ENCODE measurements around the gene TP53I13.

The TP53I13 gene

DNA sequence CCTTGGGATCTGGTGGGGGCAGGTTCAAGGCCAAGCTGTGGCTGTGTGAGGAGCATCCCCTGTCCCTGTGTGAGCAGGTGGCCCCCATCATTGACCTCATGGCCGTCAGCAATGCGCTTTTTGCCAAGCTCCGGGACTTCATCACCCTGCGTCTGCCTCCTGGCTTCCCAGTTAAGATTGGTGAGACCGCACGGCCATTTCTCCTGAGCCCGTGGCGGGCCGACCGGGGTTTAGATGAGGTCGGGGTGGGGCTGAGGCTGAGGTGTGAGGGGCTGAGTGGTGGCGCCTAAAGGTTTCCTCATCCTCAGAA, 43.5 kb downstream of the TP53I13 start:
- Histone ChIP-seq H3K27ac (no peak overlapping the region), H3K4me3 (ENCODE audit: low read depth, low read length) (no peak overlapping the region), H3K27me3 (replicated peaks) (no peaks in the 10 kb centered on the region), H3K36me3 (replicated peaks) (no peaks in the 10 kb centered on the region)
- DNase-seq, result no peak
- TF ChIP-seq, protein P1, sequence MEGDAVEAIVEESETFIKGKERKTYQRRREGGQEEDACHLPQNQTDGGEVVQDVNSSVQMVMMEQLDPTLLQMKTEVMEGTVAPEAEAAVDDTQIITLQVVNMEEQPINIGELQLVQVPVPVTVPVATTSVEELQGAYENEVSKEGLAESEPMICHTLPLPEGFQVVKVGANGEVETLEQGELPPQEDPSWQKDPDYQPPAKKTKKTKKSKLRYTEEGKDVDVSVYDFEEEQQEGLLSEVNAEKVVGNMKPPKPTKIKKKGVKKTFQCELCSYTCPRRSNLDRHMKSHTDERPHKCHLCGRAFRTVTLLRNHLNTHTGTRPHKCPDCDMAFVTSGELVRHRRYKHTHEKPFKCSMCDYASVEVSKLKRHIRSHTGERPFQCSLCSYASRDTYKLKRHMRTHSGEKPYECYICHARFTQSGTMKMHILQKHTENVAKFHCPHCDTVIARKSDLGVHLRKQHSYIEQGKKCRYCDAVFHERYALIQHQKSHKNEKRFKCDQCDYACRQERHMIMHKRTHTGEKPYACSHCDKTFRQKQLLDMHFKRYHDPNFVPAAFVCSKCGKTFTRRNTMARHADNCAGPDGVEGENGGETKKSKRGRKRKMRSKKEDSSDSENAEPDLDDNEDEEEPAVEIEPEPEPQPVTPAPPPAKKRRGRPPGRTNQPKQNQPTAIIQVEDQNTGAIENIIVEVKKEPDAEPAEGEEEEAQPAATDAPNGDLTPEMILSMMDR (IDR thresholded peaks at IDR 0.05; ENCODE audit: low read depth, low read length, missing control alignments), result no peak
- in situ Hi-C loops (cut with HindIII; ENCODE audit: low pct_ligation_motif_present, low sequenced_read_pairs), result no loop called here

DNA sequence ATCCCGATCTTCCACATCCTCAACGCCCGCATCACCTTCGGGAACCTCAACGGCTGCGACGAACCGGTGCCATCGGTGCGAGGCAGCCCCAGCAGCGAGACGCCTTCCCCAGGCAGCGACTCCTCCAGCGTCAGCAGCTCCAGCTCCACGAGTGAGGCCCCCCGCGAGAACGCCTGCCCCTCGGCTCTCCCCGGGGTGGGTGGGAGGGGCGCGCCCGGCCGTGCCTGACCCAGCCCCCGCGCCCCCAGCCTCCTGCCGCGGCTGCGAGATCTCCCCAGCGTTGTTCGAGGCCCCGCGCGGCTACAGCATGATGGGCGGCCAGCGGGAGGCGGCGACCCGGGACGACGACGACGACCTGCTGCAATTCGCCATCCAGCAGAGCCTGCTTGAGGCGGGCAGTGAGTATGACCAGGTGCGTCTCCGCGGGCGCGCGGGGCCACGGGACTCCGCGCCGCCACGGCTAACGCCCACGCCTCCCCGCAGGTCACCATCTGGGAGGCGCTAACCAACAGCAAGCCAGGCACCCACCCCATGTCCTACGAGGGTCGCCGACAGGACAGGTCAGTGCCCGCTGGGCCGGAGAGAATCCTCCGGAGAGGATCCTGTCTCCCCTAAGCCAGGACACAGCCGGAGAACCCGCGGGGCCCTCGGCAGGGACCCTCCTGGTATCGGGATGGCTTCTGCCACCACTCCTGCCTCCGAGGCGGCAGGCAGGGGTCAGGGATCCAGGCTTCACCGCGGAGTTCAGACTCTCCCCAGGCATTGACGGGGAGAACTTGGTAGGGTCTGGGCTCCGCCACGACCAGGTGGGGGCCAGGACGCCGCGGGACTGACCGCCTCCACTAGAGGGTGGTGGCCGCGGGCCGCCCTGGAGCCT, 44.1 kb downstream of the TP53I13 start:
- Histone ChIP-seq H3K27me3 (replicated peaks) (no peaks in the 10 kb centered on the region), H3K4me3 (ENCODE audit: low read depth, low read length) (no peak overlapping the region), H3K27ac (no peak overlapping the region), H3K36me3 (replicated peaks) (no peaks in the 10 kb centered on the region)
- no peak for DNase-seq
- TF ChIP-seq, protein P1 (IDR thresholded peaks at IDR 0.05; ENCODE audit: low read depth, low read length, missing control alignments), result no peak
- in situ Hi-C loops (cut with HindIII; ENCODE audit: low pct_ligation_motif_present, low sequenced_read_pairs), result no loop called here

DNA sequence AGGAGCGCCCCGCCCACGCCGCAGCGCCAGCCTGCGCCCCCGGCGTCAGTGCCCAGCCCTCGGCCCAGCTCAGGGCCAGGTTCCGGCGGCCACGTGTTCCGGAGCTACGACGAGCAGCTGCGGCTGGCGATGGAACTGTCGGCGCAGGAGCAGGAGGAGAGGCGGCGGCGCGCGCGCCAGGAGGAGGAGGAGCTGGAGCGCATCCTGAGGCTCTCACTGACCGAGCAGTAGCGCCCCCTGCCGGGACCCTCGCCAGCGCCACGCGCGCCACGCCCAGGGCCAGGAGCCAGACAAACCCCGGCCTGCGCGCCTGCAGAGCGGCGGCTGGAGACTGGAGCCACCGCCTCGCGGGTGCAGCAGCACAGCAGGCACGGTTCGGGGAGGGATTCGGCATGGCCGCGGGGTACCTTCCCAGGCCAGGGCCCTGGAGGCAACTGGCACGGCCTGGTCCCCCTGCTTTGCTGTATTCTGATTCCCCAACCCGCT, 44.9 kb downstream of the TP53I13 start:
- no peak overlapping the region for H3K27ac ChIP-seq
- in situ Hi-C loops (cut with HindIII; ENCODE audit: low pct_ligation_motif_present, low sequenced_read_pairs), result no loop called here

DNA sequence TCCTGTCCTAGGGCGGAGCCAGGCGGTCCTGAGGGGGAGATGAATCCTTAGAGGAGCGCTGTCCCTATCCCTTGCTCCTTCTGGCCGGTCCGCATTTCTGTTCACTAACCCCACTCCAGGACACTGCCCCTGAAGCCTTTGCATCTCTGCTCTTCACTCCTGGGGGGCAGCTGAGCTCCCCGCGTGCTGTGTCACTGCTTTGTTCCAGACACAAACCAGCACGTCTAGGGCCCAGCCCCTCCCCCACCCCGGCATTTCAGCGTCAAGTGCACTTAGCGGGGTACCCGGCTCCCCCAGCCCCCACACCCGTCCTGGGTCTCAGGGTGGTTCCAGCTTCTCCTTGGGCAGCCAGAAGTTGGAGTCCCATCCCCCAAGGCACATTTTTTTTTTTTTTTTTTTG, 45.4 kb downstream of the TP53I13 start:
- no peak overlapping the region for H3K27ac ChIP-seq
- in situ Hi-C loops (cut with HindIII; ENCODE audit: low pct_ligation_motif_present, low sequenced_read_pairs), result no loop called here

More for the DNA sequence above, 44.9 kb downstream of the TP53I13 start:
- no peaks in the 10 kb centered on the region for H3K36me3 ChIP-seq (replicated peaks)
- peak overlapping the region; percentile 39 for H3K4me3 ChIP-seq (ENCODE audit: low read depth, low read length)
- TF ChIP-seq, protein P1 (IDR thresholded peaks at IDR 0.05; ENCODE audit: low read depth, low read length, missing control alignments), result peak; percentile 67
- DNase-seq, result peak; percentile 91
- no peaks in the 10 kb centered on the region for H3K27me3 ChIP-seq (replicated peaks)

DNA sequence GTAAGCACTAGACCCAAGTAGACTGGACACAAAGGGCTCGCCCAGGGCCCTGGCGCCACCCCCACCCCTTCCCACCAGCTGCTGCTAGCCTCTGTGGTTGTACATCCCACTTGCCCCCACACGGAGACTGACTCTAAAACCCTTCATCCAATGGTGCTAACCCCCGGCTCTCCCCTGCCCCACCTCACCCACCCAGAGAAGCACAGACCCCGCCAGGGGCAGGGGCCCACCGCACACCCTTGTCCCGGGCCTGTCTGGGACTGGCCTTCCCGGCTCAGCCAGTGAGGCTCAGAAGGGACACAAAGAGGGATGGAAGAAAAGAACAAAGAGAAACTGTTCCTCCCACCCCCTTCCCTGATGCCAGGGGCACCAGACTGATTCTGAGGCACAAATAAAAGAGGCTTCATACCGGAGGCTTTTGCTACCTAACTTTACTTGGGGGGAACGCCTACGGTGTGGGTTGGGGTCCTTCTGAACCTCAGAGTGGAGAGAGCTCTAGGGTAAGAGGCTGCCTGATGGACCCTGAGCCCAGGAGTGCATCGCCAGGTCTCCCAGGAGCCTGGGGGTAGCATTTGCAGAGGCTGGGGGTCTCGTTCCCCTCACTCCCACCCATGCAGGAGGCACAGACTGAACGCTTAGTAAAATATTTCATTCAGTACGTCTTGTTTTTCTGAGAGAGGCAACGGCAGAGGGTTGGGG, 46.0 kb downstream of the TP53I13 start:
- H3K27me3 ChIP-seq (replicated peaks), result no peaks in the 10 kb centered on the region
- in situ Hi-C loops (cut with HindIII; ENCODE audit: low pct_ligation_motif_present, low sequenced_read_pairs), result no loop called here
- H3K36me3 ChIP-seq (replicated peaks), result no peaks in the 10 kb centered on the region
- no peak overlapping the region for H3K4me3 ChIP-seq (ENCODE audit: low read depth, low read length)
- DNase-seq, result no peak
- TF ChIP-seq, protein P1 (IDR thresholded peaks at IDR 0.05; ENCODE audit: low read depth, low read length, missing control alignments), result no peak
- no peak overlapping the region for H3K27ac ChIP-seq

More for the DNA sequence above, 45.4 kb downstream of the TP53I13 start:
- Histone ChIP-seq H3K36me3 (replicated peaks) (no peaks in the 10 kb centered on the region), H3K4me3 (ENCODE audit: low read depth, low read length) (peak overlapping the region; percentile 39), H3K27me3 (replicated peaks) (no peaks in the 10 kb centered on the region)
- no peak for DNase-seq
- TF ChIP-seq, protein P1 (IDR thresholded peaks at IDR 0.05; ENCODE audit: low read depth, low read length, missing control alignments), result no peak

All from brain microvascular endothelial cell (primary cell).